ENCODE measurements around the gene DNM1.

The DNM1 gene

GRCh38 chr9:128244091-128244836 is 41.1 kb downstream of the DNM1 start:
- H3K27me3 Mint-ChIP-seq (ENCODE audit: low read depth), result peaks cover 29% of the 10 kb centered on the region
- peaks cover 3% of the 10 kb centered on the region for H3K4me1 Mint-ChIP-seq (ENCODE audit: low read depth)
- H3K27ac Mint-ChIP-seq, result no peak overlapping the region
- H3K36me3 Mint-ChIP-seq (ENCODE audit: low read depth), result no peaks in the 10 kb centered on the region
- H3K9me3 Mint-ChIP-seq, result no peaks in the 10 kb centered on the region
- no peak overlapping the region for H3K4me3 Mint-ChIP-seq

DNA sequence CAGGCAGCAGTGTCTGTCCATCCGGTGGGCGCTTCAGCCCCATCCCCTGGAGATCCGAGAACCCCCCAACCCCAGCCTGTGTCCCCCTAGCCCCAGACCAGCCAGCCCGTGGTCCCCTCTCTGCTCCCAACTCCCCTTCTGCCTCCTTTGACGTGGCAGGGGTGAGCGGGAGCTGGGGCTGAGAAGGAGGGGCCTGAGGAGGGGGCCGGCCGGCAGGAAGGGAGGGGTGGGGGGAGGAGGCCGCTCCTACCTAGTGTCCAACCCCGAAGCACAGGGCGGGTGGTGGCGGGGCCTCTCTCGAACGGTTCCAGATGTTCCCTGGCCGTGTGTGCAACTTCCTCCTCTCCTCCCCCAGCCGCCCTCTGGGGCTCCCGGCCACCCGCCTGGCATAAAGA is 41.7 kb downstream of the DNM1 start:
- Mint-ChIP-seq H3K9me3 (no peaks in the 10 kb centered on the region), H3K36me3 (ENCODE audit: low read depth) (no peaks in the 10 kb centered on the region), H3K4me1 (ENCODE audit: low read depth) (peaks cover 7% of the 10 kb centered on the region), H3K27ac (no peak overlapping the region), H3K4me3 (no peak overlapping the region), H3K27me3 (ENCODE audit: low read depth) (peaks cover 33% of the 10 kb centered on the region)

DNA sequence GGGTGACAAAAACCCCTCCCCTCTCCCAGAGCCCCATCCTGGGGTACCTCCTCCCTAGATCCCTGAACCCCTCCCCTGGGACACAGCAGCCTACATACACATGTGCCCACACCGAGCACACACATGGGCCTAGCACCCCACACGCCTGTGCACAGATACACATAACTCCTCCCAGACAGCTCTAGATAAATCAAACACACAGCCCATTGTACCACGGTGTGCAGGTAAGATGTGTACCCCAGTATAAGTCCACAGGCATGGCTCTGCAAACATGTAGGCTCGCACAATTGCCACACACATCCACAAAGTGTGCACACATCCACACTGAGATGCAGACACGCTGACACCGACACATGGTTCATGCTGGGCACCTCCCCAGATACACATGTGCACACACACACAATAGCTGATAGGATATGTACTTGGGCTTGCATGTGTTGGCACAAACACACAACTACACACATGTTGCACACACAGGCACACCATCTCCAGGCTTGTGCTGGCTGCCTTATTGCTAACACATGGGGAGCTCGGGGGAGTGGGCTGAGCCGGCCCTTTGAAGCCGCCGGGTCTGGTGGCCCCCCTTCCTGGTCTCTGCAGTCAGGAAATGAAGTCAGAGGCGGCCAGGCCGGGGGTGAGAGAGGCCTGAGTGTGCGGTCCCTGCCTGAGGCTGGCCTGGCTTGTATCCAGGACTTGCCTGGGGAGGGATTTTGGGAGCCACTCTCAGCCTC is 42.4 kb downstream of the DNM1 start:
- Mint-ChIP-seq H3K9me3 (no peaks in the 10 kb centered on the region), H3K27me3 (ENCODE audit: low read depth) (peaks cover 33% of the 10 kb centered on the region), H3K4me1 (ENCODE audit: low read depth) (peaks cover 9% of the 10 kb centered on the region), H3K27ac (no peak overlapping the region), H3K4me3 (no peak overlapping the region), H3K36me3 (ENCODE audit: low read depth) (no peaks in the 10 kb centered on the region)

- H3K4me3 Mint-ChIP-seq, result no peak overlapping the region
Observed at GRCh38 chr9:128246471-128246870, 43.3 kb downstream of the DNM1 start.

GRCh38 chr9:128247226-128247803 is 44.1 kb downstream of the DNM1 start:
- H3K27me3 Mint-ChIP-seq (ENCODE audit: low read depth), result peaks cover 42% of the 10 kb centered on the region
- H3K36me3 Mint-ChIP-seq (ENCODE audit: low read depth), result no peaks in the 10 kb centered on the region
- no peak overlapping the region for H3K4me3 Mint-ChIP-seq
- no peak overlapping the region for H3K27ac Mint-ChIP-seq
- no peaks in the 10 kb centered on the region for H3K9me3 Mint-ChIP-seq
- peaks cover 12% of the 10 kb centered on the region for H3K4me1 Mint-ChIP-seq (ENCODE audit: low read depth)

More at GRCh38 chr9:128246471-128246870, 43.3 kb downstream of the DNM1 start:
- Mint-ChIP-seq H3K36me3 (ENCODE audit: low read depth) (no peaks in the 10 kb centered on the region), H3K9me3 (no peaks in the 10 kb centered on the region), H3K27ac (no peak overlapping the region), H3K27me3 (ENCODE audit: low read depth) (peaks cover 38% of the 10 kb centered on the region), H3K4me1 (ENCODE audit: low read depth) (peaks cover 12% of the 10 kb centered on the region)

DNA sequence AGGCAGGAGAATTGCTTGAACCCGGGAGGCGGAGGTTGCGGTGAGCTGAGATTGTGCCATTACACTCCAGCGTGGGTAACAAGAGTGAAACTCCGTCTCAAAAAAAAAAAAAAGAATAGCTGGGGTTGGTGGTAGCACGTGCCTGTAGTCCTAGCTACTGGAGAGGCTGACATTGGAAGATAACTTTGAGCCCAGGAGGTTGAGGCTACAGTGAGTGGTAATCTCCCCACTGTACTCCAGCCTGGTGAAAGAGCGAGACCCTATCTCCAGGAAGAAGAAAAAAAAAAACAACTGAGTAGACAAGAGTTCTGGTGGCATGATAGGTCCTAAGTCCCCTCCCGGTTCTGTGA is 46.4 kb downstream of the DNM1 start:
- no peaks in the 10 kb centered on the region for H3K36me3 Mint-ChIP-seq (ENCODE audit: low read depth)
- H3K27ac Mint-ChIP-seq, result peak overlapping the region; percentile 26
- H3K4me1 Mint-ChIP-seq (ENCODE audit: low read depth), result peaks cover 10% of the 10 kb centered on the region
- peak overlapping the region; percentile 76 for H3K4me3 Mint-ChIP-seq
- peaks cover 33% of the 10 kb centered on the region for H3K27me3 Mint-ChIP-seq (ENCODE audit: low read depth)
- no peaks in the 10 kb centered on the region for H3K9me3 Mint-ChIP-seq

GRCh38 chr9:128249908-128250838 is 47.0 kb downstream of the DNM1 start:
- Mint-ChIP-seq H3K4me1 (ENCODE audit: low read depth) (peaks cover 10% of the 10 kb centered on the region), H3K27ac (peak overlapping the region; percentile 26), H3K4me3 (peak overlapping the region; percentile 76), H3K36me3 (ENCODE audit: low read depth) (no peaks in the 10 kb centered on the region), H3K9me3 (no peaks in the 10 kb centered on the region), H3K27me3 (ENCODE audit: low read depth) (peaks cover 33% of the 10 kb centered on the region)

- Mint-ChIP-seq H3K4me1 (ENCODE audit: low read depth) (peaks cover 10% of the 10 kb centered on the region), H3K27me3 (ENCODE audit: low read depth) (peaks cover 28% of the 10 kb centered on the region), H3K36me3 (ENCODE audit: low read depth) (no peaks in the 10 kb centered on the region), H3K9me3 (no peaks in the 10 kb centered on the region), H3K27ac (no peak overlapping the region), H3K4me3 (peak overlapping the region; percentile 83)
Observed at GRCh38 chr9:128250839-128251731, 47.9 kb downstream of the DNM1 start.

GRCh38 chr9:128251732-128252100 is 48.5 kb downstream of the DNM1 start:
- no peaks in the 10 kb centered on the region for H3K36me3 Mint-ChIP-seq (ENCODE audit: low read depth)
- H3K9me3 Mint-ChIP-seq, result no peaks in the 10 kb centered on the region
- H3K27me3 Mint-ChIP-seq (ENCODE audit: low read depth), result peaks cover 28% of the 10 kb centered on the region
- no peak overlapping the region for H3K27ac Mint-ChIP-seq
- peak overlapping the region; percentile 7 for H3K4me3 Mint-ChIP-seq
- peaks cover 10% of the 10 kb centered on the region for H3K4me1 Mint-ChIP-seq (ENCODE audit: low read depth)

GRCh38 chr9:128252317-128253139 is 49.3 kb downstream of the DNM1 start:
- Mint-ChIP-seq H3K36me3 (ENCODE audit: low read depth) (peaks cover 1% of the 10 kb centered on the region), H3K27me3 (ENCODE audit: low read depth) (peaks cover 28% of the 10 kb centered on the region), H3K9me3 (no peaks in the 10 kb centered on the region), H3K27ac (no peak overlapping the region), H3K4me3 (no peak overlapping the region), H3K4me1 (ENCODE audit: low read depth) (peaks cover 10% of the 10 kb centered on the region)

DNA sequence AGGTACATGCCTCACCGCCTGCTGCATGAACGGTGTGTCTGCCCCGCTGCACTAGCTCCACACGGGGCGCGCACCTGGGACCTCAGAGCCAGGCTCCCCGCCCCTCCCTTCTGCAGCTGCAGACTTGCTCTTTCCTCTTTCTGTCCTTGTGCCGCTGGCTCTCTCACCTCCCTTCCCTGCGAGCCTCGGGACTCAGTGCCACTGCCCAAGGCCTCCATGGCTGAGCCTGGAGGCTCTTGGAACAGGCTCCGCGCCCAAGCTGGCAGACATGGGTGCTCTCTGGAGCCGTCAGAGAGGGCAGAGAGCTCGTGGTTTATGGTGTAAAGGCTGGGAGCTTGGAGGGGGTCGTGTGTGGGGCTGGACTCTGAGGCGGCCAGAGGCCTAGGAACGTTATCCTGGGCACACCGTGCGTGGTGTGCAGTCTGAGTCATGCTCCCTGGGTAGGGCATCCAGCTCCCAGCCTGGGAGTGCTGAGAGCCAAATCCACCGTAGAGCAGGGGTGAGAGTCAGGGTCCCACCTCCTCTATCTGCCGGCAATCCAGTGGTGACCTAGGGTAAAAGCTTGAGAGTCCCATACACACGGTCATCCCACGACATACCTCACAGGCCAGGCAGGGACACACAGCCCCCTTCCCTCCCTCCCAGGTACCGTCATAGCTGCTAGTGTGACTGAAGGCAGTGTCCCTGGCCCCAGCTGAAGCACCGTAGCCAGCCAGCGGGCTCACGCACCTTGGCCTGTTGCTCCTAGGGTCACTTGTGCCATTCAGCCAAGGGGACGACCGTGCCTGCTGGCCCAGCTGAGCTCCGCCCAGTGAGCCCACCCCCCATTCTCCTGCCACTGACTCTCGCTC is 50.2 kb downstream of the DNM1 start:
- H3K27me3 Mint-ChIP-seq (ENCODE audit: low read depth), result peaks cover 27% of the 10 kb centered on the region
- H3K4me3 Mint-ChIP-seq, result no peak overlapping the region
- H3K27ac Mint-ChIP-seq, result no peak overlapping the region
- no peaks in the 10 kb centered on the region for H3K9me3 Mint-ChIP-seq
- peaks cover 3% of the 10 kb centered on the region for H3K36me3 Mint-ChIP-seq (ENCODE audit: low read depth)
- H3K4me1 Mint-ChIP-seq (ENCODE audit: low read depth), result peaks cover 10% of the 10 kb centered on the region

GRCh38 chr9:128253991-128254346 is 50.8 kb downstream of the DNM1 start:
- H3K36me3 Mint-ChIP-seq (ENCODE audit: low read depth), result peaks cover 5% of the 10 kb centered on the region

More at GRCh38 chr9:128253991-128254346, 50.8 kb downstream of the DNM1 start:
- H3K4me3 Mint-ChIP-seq, result no peak overlapping the region
- H3K4me1 Mint-ChIP-seq (ENCODE audit: low read depth), result peaks cover 10% of the 10 kb centered on the region
- peaks cover 21% of the 10 kb centered on the region for H3K27me3 Mint-ChIP-seq (ENCODE audit: low read depth)
- H3K9me3 Mint-ChIP-seq, result no peaks in the 10 kb centered on the region
- no peak overlapping the region for H3K27ac Mint-ChIP-seq
